ENCODE measurements around the gene LZTS2. TPM values are rescaled to one million over a fixed set of nuclear protein-coding genes. Genes with fewer than 3 reads are reported as not detected.

Gene LZTS2
- total and polyA plus RNA-seq, 4 donors, result 2.1 to 10.3 (median 9.5) TPM

GRCh38 chr10:101021692-101022251, 22.2 kb downstream of the LZTS2 start:
- TF ChIP-seq JUND (IDR thresholded peaks at IDR 0.05), result no peak
- TF ChIP-seq MAX (IDR thresholded peaks at IDR 0.05), result no peak
- no peak for TF ChIP-seq CTCF (IDR thresholded peaks at IDR 0.05; ENCODE audit: low read depth, low read length, missing input control)
- TF ChIP-seq NR2F2 (IDR thresholded peaks at IDR 0.05), result no peak
- no peak for TF ChIP-seq ATF3 (IDR thresholded peaks at IDR 0.05)
- no peak for TF ChIP-seq GABPA (IDR thresholded peaks at IDR 0.05 in 1 of 2, conservative IDR thresholded peaks at IDR 0.05 in 1 of 2)
- TF ChIP-seq HNF4A (conservative IDR thresholded peaks at IDR 0.05), result no peak
- TF ChIP-seq RAD21 (IDR thresholded peaks at IDR 0.05), result no peak
- no peak for TF ChIP-seq RXRA (IDR thresholded peaks at IDR 0.05)
- TF ChIP-seq REST (IDR thresholded peaks at IDR 0.05), result no peak
- no peak for TF ChIP-seq FOXA1 (IDR thresholded peaks at IDR 0.05)
- no peak for TF ChIP-seq HNF4G (IDR thresholded peaks at IDR 0.05)
- no peak for TF ChIP-seq SP1 (IDR thresholded peaks at IDR 0.05)
- TF ChIP-seq TAF1 (conservative IDR thresholded peaks at IDR 0.05), result no peak
- no peak for TF ChIP-seq FOXA2 (IDR thresholded peaks at IDR 0.05)
- TF ChIP-seq ZBTB33 (IDR thresholded peaks at IDR 0.05), result no peak
- TF ChIP-seq YY1 (IDR thresholded peaks at IDR 0.05), result no peak
- no peak for TF ChIP-seq EGR1 (IDR thresholded peaks at IDR 0.05; ENCODE audit: low read depth in 2 of 2)
- H3K9me3 ChIP-seq (ENCODE audit: control insufficient read depth in 4 of 4, low read length in 3 of 4), result no peaks in the 10 kb centered on the region
- no peak for DNase-seq (ENCODE audit: low spot score)
- peaks cover 0 to 4% (median under 1%) of the 10 kb centered on the region in 4 donors for H3K4me1 ChIP-seq (ENCODE audit: control insufficient read depth in 4 of 4, insufficient read depth in 4 of 4, low read length in 3 of 4)
- 89% methylated on average over 11 of the region's 11 CpGs for WGBS
- no peaks in the 10 kb centered on the region for H3K36me3 ChIP-seq (ENCODE audit: control insufficient read depth in 4 of 4, insufficient read depth in 3 of 4, low read depth in 1 of 4, low read length in 3 of 4)
- no peak overlapping the region for H3K4me3 ChIP-seq (ENCODE audit: low read depth in 1 of 3, low read length in 3 of 3)
- no peak overlapping the region for H3K27ac ChIP-seq (ENCODE audit: low read depth in 1 of 2, low read length in 2 of 2)
- H3K27me3 ChIP-seq (ENCODE audit: control insufficient read depth in 4 of 4, insufficient read depth in 4 of 4, low read length in 3 of 4), result peaks cover 0 to 2% (median under 1%) of the 10 kb centered on the region in 4 donors
- no peak overlapping the region for H3K9ac ChIP-seq (ENCODE audit: low read depth in 1 of 2, low read length in 2 of 2)
